Testis (tissue), 2 donors: Measurements from ENCODE around the gene ENPP7.

Source experiments
- CTCF ChIP-seq, 3 experiments: fragments of 450-650 bp in 2 of 3; fragments of 200-600 bp in 1 of 3; sonication (generic) in 1 of 3; IDR thresholded peaks; one replicate each; pipeline ENCODE4 v1.5.1; 2016 to 2019; ENCODE audit warnings: antibody characterized with exemption in 3 of 3, mild to moderate bottlenecking in 2 of 3, moderate library complexity in 1 of 3
- POLR2A ChIP-seq: fragments of 450-650 bp; IDR thresholded peaks from one replicate; pipeline ENCODE4 v1.6.1; 2017; ENCODE audit warnings: antibody characterized with exemption, mild to moderate bottlenecking, moderate library complexity

- TF ChIP-seq POLR2A: no peak
- no peak for TF ChIP-seq CTCF (IDR thresholded peaks at IDR 0.05)
Measured at GRCh38 chr17:79741401-79741750, 10.6 kb downstream of the ENPP7 start.
